HEK293T (cell line): ENCODE results near the gene MICAL1.

Experiments used
- CTCF ChIA-PET: fragments of 350-600 bp; formaldehyde crosslinking; extraction: SDS; loops from one replicate; lab custom pipeline; 2021; ENCODE audit warnings: antibody characterized with exemption, inconsistent platforms; lab: Yijun Ruan, JAX
- POLR2A ChIA-PET: fragments of 350-600 bp; formaldehyde crosslinking; extraction: SDS; loops from one replicate; lab custom pipeline; 2020; ENCODE audit warnings: antibody characterized with exemption, inconsistent platforms; lab: Yijun Ruan, JAX
- DNase-seq: peaks from one replicate; pipeline ENCODE4 v3.0.0; 2012; ENCODE audit warnings: mixed read lengths; ENCODE audit errors: extremely low spot score
- ARNT ChIP-seq: fragments of 450-650 bp; IDR thresholded peaks from 2 replicates; pipeline ENCODE4 v1.6.1; 2017; ENCODE audit warnings: mild to moderate bottlenecking
- BHLHE40 ChIP-seq: fragments of 450-650 bp; IDR thresholded peaks from 2 replicates; pipeline ENCODE4 v1.6.1; 2016; ENCODE audit warnings: mild to moderate bottlenecking, moderate library complexity, borderline replicate concordance
- CTBP1 ChIP-seq: fragments of 450-650 bp; IDR thresholded peaks from 2 replicates; pipeline ENCODE4 v1.6.1; 2016; ENCODE audit warnings: borderline replicate concordance
- ELF4 ChIP-seq: fragments of 450-650 bp; IDR thresholded peaks from 2 replicates; pipeline ENCODE4 v1.6.1; 2017; ENCODE audit warnings: antibody characterized with exemption
- FOXA1 ChIP-seq: fragments of 450-650 bp; IDR thresholded peaks from 2 replicates; pipeline ENCODE4 v1.6.1; 2016; ENCODE audit warnings: mild to moderate bottlenecking
- FOXK2 ChIP-seq: fragments of 450-650 bp; IDR thresholded peaks from 2 replicates; pipeline ENCODE4 v1.6.1; 2016; ENCODE audit warnings: mild to moderate bottlenecking
- FOXM1 ChIP-seq: fragments of 450-650 bp; IDR thresholded peaks from 2 replicates; pipeline ENCODE4 v1.6.1; 2017; ENCODE audit warnings: mild to moderate bottlenecking, borderline replicate concordance
- HDGF ChIP-seq: fragments of 450-650 bp; IDR thresholded peaks from 2 replicates; pipeline ENCODE4 v1.6.1; 2017; ENCODE audit warnings: antibody characterized with exemption, borderline replicate concordance
- L3MBTL2 ChIP-seq: fragments of 450-650 bp; conservative IDR thresholded peaks from 2 replicates; pipeline ENCODE4 v1.6.1; 2016; ENCODE audit warnings: mild to moderate bottlenecking
- LEF1 ChIP-seq: fragments of 450-650 bp; IDR thresholded peaks from 2 replicates; pipeline ENCODE4 v1.6.1; 2017; ENCODE audit warnings: mild to moderate bottlenecking, borderline replicate concordance
- NFRKB ChIP-seq: fragments of 450-650 bp; IDR thresholded peaks from 2 replicates; pipeline ENCODE4 v1.6.1; 2016; ENCODE audit warnings: mild to moderate bottlenecking, moderate library complexity
- PKNOX1 ChIP-seq: fragments of 450-650 bp; IDR thresholded peaks from 2 replicates; pipeline ENCODE4 v1.6.1; 2016
- SP1 ChIP-seq: fragments of 450-650 bp; IDR thresholded peaks from 2 replicates; pipeline ENCODE4 v1.6.1; 2017
- SUZ12 ChIP-seq: fragments of 450-650 bp; IDR thresholded peaks from 2 replicates; pipeline ENCODE4 v1.6.1; 2016; ENCODE audit warnings: mild to moderate bottlenecking
- TARDBP ChIP-seq: fragments of 450-650 bp; IDR thresholded peaks from 2 replicates; pipeline ENCODE4 v1.6.1; 2016
- ZNF384 ChIP-seq: fragments of 450-650 bp; IDR thresholded peaks from 2 replicates; pipeline ENCODE4 v1.6.1; 2016

Gene MICAL1

GRCh38 chr6:109473120-109473519 is 17.5 kb upstream of the MICAL1 start:
- CTCF ChIA-PET = no interaction called here
- no peak for TF ChIP-seq TARDBP
- no peak for TF ChIP-seq FOXA1
- no peak for TF ChIP-seq SP1
- TF ChIP-seq HDGF = no peak
- no peak for TF ChIP-seq L3MBTL2
- no peak for TF ChIP-seq FOXK2
- TF ChIP-seq CTBP1 = no peak
- TF ChIP-seq ZNF384 = no peak
- TF ChIP-seq FOXM1 = no peak
- no peak for TF ChIP-seq ARNT
- TF ChIP-seq LEF1 = no peak
- TF ChIP-seq SUZ12 = no peak
- no peak for TF ChIP-seq BHLHE40
- TF ChIP-seq NFRKB = no peak

GRCh38 chr6:109472132-109472995 is 16.8 kb upstream of the MICAL1 start:
- CTCF ChIA-PET = no interaction called here
- TF ChIP-seq LEF1 = no peak
- no peak for TF ChIP-seq NFRKB
- TF ChIP-seq FOXM1 = no peak
- no peak for TF ChIP-seq ELF4
- no peak for TF ChIP-seq L3MBTL2
- TF ChIP-seq FOXK2 = no peak
- TF ChIP-seq PKNOX1 = no peak
- TF ChIP-seq CTBP1 = no peak
- no peak for TF ChIP-seq FOXA1
- no peak for TF ChIP-seq ARNT
- TF ChIP-seq ZNF384 = no peak
- no peak for TF ChIP-seq HDGF
- TF ChIP-seq SP1 = no peak
- TF ChIP-seq TARDBP = no peak
- TF ChIP-seq BHLHE40 = no peak
- no peak for DNase-seq
- POLR2A ChIA-PET = interaction anchor here (1.0 kb wide), 1 partner anchor 378 kb away, joined by 3 read pairs; the partner anchor contains the start of gene SESN1

More at GRCh38 chr6:109473120-109473519, 17.5 kb upstream of the MICAL1 start:
- POLR2A ChIA-PET = interaction anchor here (1.0 kb wide), 1 partner anchor 378 kb away, joined by 3 read pairs; the partner anchor contains the start of gene SESN1
- no peak for DNase-seq

- TF ChIP-seq ARNT (no peak), TARDBP (no peak), BHLHE40 (no peak), CTBP1 (no peak), LEF1 (no peak), SP1 (no peak), FOXK2 (no peak), FOXA1 (no peak), FOXM1 (no peak), ZNF384 (no peak), HDGF (no peak), L3MBTL2 (no peak), PKNOX1 (no peak), SUZ12 (no peak), ELF4 (no peak), NFRKB (no peak)
- DNase-seq = no peak
- ChIA-PET POLR2A (no interaction called here), CTCF (no interaction called here)
Measured at GRCh38 chr6:109471105-109471810, 15.7 kb upstream of the MICAL1 start.

- no peak for DNase-seq
- ChIA-PET POLR2A (no interaction called here), CTCF (interaction anchor here (0.6 to 0.7 kb wide), 2 partner anchors 22 to 303 kb away, joined by 3 read pairs; no protein-coding TSS in a partner anchor)
- TF ChIP-seq L3MBTL2 (no peak), SP1 (no peak), PKNOX1 (no peak), BHLHE40 (no peak), FOXA1 (no peak), SUZ12 (no peak), LEF1 (no peak), ELF4 (no peak), NFRKB (no peak), FOXK2 (no peak), FOXM1 (no peak), ZNF384 (no peak), TARDBP (no peak)
Measured at GRCh38 chr6:109469591-109470189, 14.1 kb upstream of the MICAL1 start.

- CTCF ChIA-PET = no interaction called here
- POLR2A ChIA-PET = no interaction called here
- TF ChIP-seq HDGF = no peak
- no peak for TF ChIP-seq CTBP1
- no peak for TF ChIP-seq TARDBP
- TF ChIP-seq ZNF384 = no peak
- TF ChIP-seq FOXK2 = no peak
- TF ChIP-seq NFRKB = no peak
- no peak for TF ChIP-seq SUZ12
- no peak for TF ChIP-seq L3MBTL2
- no peak for TF ChIP-seq PKNOX1
- TF ChIP-seq FOXA1 = no peak
- TF ChIP-seq ARNT = no peak
- no peak for TF ChIP-seq FOXM1
- no peak for TF ChIP-seq BHLHE40
- no peak for TF ChIP-seq SP1
- TF ChIP-seq ELF4 = no peak
- no peak for TF ChIP-seq LEF1
- no peak for DNase-seq
Measured at GRCh38 chr6:109467696-109468095, 12.1 kb upstream of the MICAL1 start.
